ENCODE data around the gene TUBGCP6.
"Not testable (repeated sequence)": the region's sequence is repeated elsewhere in the genome, so short reads cannot be mapped to it uniquely, and the experiment has no call there.

Gene TUBGCP6

GRCh38 chr22:50209893-50210292 lies 34.9 kb downstream of the TUBGCP6 start:
- peak; percentile 55 for DNase-seq (ENCODE audit: low spot score)

GRCh38 chr22:50208939-50209892 lies 35.6 kb downstream of the TUBGCP6 start:
- no peak for DNase-seq (ENCODE audit: low spot score)

DNA sequence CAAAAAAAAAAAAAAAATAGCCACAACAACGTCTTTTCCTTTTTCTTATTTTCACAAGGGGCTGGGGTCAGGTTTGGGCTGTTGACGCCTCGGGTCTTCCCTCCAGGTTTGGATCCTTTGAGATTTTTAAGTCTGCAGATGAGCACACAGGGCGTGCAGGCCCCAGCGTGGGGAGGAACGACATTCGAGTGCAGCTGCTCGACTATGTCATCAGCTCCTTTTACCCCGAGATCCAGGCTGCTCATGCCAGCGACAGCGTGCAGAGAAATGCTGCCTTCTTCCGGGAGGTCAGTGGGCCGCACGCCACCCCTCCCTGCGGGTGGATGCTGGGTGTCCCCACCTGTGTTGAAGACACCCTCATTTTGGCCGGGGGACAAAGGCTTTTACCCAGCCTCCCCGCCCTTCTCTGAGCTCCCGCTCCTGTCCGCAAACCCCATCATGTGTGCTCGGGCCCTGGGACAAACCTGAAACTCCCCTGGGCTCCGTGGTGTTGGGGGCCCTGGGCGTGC lies 36.3 kb downstream of the TUBGCP6 start:
- no peak for DNase-seq (ENCODE audit: low spot score)

DNA sequence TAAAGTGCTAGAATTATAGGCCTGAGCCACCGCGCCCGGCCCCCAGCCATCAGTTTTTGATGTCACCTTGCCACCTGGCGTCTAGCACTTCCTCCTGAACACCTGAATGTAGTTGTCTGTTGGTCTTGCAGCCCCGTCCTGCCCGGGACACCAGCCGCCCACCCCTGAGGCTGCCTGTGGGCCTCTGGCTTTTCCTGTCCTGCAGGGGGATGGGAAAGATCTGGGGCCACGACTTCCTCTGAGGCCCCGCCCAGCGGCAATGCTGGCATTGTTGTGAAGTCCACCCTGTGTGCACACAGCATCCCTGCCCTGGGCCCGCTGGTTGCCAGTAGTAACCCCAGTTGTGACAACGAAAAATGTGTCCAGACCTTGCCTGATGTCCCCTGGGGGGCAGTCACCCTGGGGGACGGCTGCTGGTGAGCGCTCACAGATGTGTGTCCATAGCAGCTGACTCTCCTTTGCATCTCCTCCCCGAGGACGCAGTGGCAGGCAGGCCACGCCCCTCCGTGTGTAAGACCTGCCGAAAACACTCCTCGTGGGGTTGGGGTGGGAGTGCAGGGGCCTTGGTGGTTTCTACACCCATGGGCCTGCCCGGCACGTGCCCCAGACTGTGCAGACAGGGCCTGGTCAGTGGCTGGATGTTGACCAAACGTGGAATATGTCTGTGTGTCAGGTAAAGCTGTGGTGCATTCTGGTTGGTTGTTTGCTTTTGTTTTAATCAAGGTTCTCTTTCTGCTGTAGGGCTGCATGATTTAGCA lies 37.3 kb downstream of the TUBGCP6 start:
- DNase-seq (ENCODE audit: low spot score), result no peak

DNA sequence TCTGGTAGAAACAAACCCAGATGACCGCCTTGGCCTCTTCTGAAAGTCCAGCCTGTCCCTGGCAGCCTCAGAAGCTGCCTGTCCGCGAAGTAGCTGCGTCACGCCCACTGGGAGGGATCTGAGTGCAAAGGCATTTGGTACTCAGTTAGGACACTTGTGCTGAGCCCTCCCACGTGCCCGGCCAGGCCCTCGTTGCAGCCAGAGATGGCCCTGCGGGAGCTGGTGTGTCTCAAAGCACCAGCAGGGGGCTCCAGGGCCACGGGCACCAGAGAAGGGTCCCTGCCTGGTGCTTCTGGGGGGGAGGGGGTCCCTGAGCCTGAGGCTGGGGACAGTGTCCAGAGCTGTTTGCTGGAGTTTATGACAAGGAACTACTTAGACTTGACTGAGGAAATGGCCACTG lies 38.2 kb downstream of the TUBGCP6 start:
- DNase-seq (ENCODE audit: low spot score), result no peak

DNA sequence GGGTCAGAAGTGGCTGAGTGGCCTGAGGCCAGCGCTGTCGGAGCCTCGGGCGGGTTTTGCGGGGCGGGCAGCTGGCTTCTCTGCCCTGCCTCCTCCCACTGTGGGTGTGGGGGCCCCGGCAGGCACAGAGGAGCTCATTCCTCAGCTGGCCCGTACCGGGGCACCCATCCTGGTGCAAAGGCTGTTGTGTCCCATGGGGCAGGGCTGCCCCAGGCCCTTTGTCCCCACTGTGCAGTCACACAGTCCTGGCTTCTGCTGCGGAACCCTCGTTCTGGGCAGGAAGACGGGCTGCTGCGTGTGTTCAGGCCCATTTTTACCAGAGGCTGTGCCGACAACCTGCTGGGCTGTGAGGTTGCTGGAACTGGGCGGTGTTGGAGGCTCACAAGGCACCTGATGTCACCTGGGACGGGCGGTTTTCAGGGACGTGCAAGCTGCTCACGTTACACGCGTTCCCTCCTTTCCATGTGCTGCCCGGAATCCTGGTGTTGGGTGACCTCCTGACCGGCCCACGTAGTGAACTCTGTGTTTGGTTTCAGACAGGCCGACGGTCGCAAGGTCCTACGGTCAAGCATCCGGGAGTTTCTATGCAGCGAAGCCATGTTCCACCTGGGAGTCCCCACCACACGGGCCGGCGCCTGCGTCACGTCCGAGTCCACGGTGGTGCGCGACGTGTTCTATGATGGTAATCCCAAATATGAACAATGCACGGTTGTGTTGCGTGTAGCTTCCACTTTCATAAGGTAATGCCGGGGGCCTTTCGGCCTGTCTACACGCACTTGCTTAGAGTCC lies 38.8 kb downstream of the TUBGCP6 start:
- DNase-seq (ENCODE audit: low spot score), result no peak

DNA sequence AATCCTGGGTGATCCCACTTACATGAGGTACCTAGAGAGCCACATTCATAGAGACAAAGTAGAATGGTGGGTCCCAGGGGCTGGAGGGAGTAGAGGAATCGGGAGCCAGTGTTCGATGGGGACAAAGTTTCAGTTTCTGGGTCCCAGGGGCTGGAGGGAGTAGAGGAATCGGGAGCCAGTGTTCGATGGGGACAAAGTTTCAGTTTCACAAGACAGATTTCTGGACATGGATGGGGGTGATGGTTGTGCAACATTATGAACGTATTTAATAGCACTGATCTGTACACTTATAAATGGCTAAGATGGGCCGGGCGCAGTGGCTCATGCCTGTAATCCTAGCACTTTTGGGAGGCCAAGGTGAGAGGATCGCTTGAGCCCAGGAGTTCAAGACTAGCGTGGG lies 39.8 kb downstream of the TUBGCP6 start:
- DNase-seq (ENCODE audit: low spot score), result not testable (repeated sequence)

DNA sequence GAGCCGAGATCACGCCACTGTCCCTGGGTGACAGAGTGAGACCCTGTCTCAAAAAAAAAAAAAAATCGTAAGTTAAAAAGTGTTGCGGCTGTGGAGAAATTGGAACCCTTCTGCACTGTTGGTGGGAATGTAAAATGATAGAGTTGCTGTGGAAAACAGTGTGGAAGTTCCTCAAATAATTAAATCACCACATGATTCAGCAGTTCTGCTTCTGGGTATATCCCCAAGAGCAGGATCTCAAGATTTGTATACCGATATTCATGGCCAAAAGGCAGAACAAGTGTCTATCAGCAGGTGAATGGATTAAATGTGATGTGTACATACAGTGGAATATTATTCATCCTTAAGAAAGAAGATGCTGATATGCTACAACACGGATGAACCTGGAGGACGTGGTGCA lies 40.3 kb downstream of the TUBGCP6 start:
- no peak for DNase-seq (ENCODE audit: low spot score)

DNA sequence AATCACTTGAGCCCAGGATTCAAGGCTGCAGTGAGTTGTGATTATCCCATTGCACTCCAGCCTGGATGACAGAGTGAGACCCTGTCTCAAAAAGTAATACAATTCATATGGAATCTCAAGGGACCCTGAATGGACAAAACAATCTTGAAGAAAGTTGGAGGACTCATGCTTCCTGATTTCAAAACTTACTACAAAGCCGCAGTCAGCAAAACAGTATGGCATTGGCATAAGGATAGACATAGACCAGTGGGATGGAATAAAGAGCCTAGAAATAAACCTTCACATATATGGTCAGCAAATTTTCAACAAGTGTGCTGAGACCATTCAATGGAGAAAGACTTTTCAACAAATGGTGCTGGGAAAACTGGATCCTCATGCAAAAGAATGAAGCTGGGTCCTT lies 41.5 kb downstream of the TUBGCP6 start:
- DNase-seq (ENCODE audit: low spot score), result no peak

DNA sequence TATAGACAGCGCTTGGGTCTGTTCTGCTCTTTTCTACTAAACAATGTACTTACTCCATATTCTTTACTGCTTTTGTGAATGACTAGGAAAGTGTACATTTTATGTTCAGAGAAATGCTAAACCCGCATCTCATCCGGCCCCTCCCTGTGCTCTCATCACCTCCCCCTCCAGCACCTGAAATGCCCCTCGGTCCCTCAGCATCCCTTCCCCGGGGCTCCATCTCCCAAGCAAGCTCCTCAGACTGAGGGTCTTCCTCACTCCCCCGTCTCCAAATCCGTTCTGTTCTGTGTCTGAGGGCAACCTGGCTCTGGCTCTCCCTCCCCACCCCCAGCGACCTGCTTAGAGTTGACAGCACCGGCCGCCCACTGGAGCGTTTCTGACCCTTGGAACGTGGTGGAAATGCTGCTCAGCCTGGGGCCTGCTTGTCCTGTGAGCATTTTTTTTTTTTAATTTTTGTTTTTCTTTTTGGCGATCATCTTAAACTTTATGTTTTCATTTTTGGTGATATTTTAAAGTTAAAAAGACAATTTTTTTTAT lies 42.6 kb downstream of the TUBGCP6 start:
- DNase-seq (ENCODE audit: low spot score), result no peak

GRCh38 chr22:50201191-50202129 lies 43.4 kb downstream of the TUBGCP6 start:
- peak; percentile 9 for DNase-seq (ENCODE audit: low spot score)

DNA sequence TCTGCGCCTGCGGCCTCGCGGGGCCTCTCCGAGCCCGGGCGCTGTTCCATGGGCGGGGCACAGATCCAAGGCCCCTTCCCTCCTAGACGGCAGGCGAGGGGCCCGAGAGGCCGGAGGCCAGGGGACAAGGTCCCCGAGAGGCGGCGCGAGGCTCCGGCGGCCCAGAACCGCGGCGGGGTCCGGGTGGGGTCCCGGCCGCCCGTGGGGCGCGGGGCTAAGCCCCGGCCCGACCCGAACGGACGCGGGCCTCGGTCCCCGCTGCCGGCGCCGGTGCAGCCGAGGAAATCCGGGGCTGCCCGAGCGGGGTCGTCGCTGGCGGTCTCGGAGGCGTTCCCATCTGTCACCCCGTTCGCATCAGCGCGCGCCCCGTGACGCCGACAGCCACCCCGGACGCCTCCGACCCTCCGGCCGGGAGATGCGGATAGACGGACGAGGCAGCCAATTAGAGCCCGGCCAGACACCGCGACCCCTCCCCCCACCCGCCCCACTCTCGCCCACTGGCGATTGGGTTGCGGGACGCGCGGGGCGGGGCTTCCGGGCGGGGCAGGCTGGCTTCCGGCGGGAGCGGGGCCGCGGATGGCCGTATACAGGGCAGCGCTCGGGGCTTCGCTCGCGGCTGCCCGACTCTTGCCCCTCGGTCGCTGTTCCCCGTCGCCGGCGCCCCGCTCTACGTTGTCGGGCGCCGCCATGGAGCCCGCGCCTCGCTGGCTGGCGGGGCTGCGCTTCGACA lies 44.2 kb downstream of the TUBGCP6 start, which contains the start of gene SELENOO:
Gene SELENOO (plus strand): TSS at position 551 of the 730 bp plus-strand sequence. CDS start 26 bp downstream, at position 577.
- peak; percentile 66 for DNase-seq (ENCODE audit: low spot score)

DNA sequence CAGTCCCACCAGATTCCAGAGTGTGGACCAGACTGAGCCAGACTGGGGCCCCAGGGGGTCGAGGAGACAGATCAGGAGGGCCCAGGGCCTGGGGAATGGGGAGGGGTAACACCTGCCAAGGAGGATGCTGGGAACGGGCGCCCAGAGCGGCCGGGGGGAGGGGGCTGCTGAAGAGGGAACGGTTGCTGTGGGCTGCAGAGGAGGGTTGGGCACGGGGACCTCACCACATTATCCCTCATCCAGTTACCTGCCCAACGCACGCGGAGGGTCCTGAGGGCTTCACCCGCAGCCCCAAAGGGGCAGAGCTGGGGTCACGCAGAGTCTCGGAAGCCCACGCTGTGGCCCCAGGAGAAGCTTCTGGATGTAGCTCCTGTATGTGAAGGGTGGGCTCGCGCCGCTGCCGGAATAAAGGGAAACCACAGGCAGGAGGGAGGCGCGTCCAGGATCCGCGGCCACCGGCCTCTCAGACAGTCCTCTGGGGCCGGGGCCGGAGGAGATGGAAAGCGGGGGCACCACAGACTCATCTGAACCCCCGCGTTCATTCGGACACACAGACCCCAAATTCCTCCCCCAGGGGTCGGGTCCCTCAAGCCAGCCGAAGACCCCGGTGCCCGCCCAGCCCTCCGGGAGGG lies 44.9 kb downstream of the TUBGCP6 start:
- DNase-seq (ENCODE audit: low spot score), result no peak

- DNase-seq (ENCODE audit: low spot score), result no peak
Measured at GRCh38 chr22:50199251-50199721, 45.5 kb downstream of the TUBGCP6 start.

DNA sequence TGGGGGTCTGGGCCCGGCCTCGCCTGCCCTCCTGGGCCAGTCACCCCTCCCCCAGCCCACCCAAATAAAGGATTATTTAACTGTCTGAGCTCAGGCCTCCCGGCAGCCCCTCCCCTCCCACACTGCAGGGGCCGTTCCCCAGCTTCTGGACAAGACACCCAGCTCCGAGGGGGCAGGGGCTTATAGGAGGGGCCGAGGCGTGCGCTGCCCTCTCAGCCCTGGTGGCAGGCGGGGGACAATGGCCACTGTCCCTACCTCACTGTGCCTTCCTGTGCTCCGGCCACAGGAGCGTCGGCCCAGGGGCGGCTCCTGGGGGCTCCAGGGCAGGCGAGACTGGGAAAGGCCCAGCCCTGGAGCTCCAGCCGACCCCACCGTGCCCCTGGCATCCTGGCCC lies 46.2 kb downstream of the TUBGCP6 start:
- no peak for DNase-seq (ENCODE audit: low spot score)

DNA sequence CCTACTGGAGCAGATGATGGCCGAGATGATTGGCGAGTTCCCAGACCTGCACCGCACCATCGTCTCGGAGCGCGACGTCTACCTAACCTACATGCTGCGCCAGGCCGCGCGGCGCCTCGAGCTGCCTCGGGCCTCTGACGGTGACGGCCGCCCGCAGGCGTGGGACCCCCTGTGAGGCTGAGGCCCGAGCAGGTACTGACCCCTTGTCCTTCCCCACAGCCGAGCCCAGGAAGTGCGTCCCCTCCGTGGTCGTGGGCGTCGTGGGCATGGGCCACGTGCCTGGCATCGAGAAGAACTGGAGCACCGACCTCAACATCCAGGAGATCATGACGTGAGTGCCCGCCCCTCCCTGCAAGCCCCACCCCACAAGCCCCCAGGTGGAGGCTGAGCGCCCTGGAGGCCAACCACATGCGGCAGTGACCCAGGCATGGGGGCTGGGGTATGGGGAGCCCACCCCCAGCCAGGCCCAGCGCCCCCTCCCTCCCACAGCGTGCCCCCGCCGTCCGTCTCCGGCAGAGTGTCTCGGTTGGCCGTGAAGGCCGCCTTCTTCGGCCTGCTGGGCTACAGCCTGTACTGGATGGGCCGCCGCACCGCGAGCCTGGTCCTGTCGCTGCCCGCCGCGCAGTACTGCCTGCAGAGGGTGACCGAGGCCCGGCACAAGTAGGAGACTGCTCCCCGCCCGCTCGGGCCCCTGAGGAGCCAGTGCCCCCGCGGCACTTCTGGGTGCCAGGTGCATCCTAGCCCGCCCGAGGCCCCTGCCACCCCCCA lies 46.8 kb downstream of the TUBGCP6 start:
- no peak for DNase-seq (ENCODE audit: low spot score)

DNA sequence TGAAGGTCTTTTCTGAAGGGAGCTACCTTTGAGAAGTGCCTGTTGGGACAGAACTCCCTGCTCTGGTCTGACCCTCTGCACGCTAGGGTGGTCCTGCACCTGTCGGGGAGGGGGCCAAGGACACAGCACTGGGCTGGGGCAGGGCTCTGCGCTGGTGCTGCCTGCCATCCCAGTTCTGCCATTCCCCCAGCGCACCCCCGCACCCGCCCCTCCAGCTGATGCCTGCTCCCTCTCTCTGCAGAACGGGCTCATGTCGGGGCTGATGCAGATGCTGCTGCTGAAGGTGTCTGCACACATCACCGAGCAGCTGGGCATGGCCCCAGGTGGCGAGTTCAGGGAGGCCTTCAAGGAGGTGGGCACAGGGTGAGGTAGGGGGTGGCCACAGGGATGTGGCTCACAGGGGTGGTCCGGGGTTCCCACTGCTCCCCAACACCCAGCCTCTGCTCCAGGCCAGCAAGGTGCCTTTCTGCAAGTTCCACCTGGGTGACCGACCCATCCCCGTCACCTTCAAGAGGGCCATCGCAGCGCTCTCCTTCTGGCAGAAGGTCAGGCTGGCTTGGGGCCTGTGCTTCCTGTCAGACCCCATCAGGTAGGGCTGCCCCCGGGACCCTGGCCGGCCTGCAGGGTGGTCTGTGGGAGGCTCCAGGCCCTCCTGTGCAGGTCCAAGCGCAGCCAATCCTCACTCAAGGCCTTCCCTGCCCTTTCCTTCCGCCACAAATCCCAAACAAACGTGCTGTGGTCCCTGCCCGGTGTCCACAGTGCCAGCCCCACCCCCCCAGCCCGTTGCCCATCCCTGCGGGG lies 47.6 kb downstream of the TUBGCP6 start:
- no peak for DNase-seq (ENCODE audit: low spot score)

DNA sequence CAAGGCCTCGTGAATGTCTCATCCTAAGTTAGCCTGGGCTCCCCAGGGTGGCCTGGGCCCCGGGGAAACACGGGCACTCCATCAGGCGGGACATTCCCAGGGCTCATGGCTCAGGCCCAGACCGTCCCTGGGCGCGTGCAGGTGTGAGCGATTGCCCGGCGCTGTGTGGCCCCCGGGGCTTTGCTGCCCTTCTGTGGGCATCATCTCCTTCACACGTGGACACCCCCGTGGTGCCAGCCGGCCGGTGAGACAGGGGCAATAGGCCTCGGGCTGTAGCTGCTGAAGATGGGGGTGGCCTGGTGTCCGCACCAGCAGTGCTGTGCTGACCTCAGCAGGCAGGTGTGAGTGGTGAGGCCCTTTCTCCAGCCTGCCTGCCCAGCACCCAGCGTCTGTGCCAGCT lies 48.6 kb downstream of the TUBGCP6 start:
- DNase-seq (ENCODE audit: low spot score), result no peak

Data from hematopoietic multipotent progenitor cell treated with erythropoietin and hydrocortisone succinate and interleukin-3 and kit ligand, for 17 days (in vitro differentiated cells).